Lower leg skin (tissue), 3 donors: ENCODE measurements around the gene GCC1.

ENCODE experiments used
- CTCF ChIP-seq, 3 donors: fragments of 450-650 bp; IDR thresholded peaks; one replicate each; pipeline ENCODE4 v1.5.1; 2016; ENCODE audit warnings: antibody characterized with exemption in 3 of 3, mild to moderate bottlenecking in 3 of 3, moderate library complexity in 2 of 3
- POLR2A ChIP-seq, 2 donors: fragments of 450-650 bp; IDR thresholded peaks; one replicate each; pipeline ENCODE4 v1.6.1; 2016 to 2017; ENCODE audit warnings: antibody characterized with exemption in 2 of 2, mild to moderate bottlenecking in 1 of 2, moderate library complexity in 1 of 2

- TF ChIP-seq CTCF (IDR thresholded peaks at IDR 0.05) (no peak), POLR2A (IDR thresholded peaks at IDR 0.05) (no peak)
Measured at GRCh38 chr7:127591189-127591588, 5.8 kb upstream of the GCC1 start.
